ENCODE results near the gene KLF11.

The KLF11 gene

DNA sequence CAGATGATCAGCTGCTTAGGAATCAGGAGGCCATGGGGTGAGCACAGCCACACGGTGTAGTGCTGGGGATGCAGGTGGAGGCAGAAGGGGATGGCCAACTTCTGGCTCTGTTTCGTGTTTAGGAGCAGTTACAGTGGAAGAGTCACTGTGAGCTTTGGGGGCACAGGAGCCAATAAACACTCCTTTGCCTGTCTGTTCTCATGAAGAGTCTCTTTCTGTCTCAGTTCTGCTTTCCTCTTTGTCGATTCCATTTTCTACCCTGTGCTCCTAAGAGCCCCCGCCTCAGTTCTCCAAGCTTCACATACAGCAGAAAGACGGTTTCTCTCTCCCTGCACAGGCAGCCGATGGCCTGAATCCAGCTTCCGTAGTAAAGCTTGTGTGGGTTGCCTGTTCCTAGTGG lies 58.1 kb downstream of the KLF11 start:
- DNase-seq (ENCODE audit: low read depth in 1 of 2, low spot score in 1 of 2): no peak
- in situ Hi-C loops (cut with HindIII; ENCODE audit: low pct_unique_long_range_greater_than_20kb, low sequenced_read_pairs): no loop called here
- no peak for TF ChIP-seq JUND (IDR thresholded peaks at IDR 0.05; ENCODE audit: low read depth)

DNA sequence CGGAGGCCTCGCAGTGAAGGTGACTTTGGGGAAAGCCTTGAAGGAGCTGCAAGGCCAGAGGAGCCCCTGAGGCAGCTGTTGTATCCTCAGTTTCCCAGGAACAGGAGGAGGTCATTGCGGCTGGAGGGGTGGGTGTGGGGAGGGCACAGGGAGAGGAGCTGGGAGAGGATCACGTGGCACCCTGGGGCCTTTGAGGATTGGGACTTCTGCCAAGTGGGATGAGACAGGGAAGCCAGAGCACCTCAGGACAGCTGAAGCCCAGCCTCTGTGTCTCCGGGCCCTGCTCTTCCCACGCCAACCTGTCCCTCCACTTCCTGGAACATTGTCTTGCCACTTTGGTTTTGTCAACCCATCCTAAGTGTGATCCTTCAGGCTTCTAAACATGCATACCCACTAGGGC lies 59.8 kb downstream of the KLF11 start:
- no peak for DNase-seq (ENCODE audit: low read depth in 1 of 2, low spot score in 1 of 2)
- TF ChIP-seq JUND (IDR thresholded peaks at IDR 0.05; ENCODE audit: low read depth): no peak
- in situ Hi-C loops (cut with HindIII; ENCODE audit: low pct_unique_long_range_greater_than_20kb, low sequenced_read_pairs): no loop called here

Measured in T47D (cell line).